ENCODE data around the gene CHDH.

CHDH gene

DNA sequence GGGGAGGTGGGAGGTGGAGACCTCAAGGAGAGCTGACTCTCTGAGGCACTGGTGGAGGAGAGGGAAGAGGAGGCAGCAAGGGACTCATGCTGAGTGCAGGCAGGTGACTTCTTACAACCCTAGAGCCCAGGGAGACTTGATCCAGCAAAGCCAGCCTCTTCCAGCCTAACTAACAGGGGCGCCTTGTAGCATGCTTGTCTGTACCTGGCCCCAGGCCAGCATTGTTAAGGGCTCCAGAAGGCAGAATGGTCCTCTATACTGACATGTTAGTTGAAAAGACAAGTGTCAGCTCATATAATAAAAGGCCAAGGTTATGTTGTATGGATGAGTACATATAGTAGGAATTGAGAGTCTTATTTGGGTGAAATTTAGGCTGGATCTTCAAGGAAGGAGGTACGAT is 65.4 kb downstream of the CHDH start:
- no peak for DNase-seq

GRCh38 chr3:53780171-53780570 is 66.0 kb downstream of the CHDH start:
- DNase-seq: no peak

DNA sequence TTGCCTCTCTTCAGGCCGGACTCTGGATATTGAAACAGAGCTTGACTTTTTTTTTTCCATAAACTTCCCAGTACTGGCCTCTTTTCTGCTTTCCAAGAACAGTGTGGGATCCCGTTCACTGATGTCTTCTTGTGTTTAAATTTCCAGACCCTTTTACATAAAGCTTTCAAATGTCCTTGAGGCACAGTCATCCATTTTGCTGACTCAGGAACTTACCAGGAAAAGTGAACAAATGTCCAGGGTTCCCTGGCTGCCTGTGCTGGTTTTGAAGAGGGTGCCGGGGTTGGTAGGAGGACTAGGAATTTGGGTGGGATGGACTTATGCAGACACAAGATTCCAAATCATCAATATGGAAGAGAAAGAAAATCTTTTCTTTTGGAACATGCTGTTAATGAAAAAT is 68.1 kb downstream of the CHDH start:
- DNase-seq: no peak

DNA sequence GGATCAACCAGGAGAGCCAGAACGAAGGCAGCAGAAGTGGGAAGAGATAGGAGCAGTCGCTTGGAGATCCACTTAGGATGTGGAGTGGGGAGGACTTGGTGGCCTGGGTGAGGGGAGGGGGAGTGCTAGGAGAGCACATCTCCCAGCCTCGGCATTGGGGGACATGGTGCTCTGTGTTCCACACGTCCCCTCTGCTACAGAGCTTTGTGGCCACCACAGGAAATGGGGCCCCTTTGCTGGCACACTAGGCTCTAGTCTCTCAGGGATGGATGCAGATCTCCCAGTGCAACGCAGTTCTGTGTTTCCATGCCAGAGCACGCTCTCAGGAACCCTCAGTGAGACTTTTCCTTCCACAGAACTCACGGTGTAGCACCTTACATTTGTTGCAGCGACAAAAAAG is 68.8 kb downstream of the CHDH start:
- DNase-seq: no peak

DNA sequence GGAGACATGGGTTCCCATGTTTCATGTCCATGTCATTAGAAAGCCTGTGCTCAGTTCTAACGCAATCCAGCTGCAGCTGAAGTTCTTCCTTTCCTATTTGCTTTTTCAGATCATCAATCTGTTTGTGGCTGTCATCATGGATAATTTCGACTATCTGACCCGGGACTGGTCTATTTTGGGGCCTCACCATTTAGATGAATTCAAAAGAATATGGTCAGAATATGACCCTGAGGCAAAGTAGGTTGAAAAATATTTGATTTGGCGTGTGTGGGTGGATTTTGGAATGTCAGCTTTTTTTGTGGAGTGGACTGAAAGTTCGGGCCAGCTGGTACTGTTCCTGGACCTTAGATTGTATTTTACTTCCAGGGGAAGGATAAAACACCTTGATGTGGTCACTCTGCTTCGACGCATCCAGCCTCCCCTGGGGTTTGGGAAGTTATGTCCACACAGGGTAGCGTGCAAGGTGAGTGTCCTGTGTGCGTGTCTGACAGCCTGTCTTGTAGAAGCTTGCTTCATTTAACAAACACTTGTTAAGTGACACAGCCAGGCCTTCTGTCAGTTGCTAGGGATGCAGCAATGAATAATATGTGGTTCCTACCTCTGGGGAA is 69.6 kb downstream of the CHDH start:
- DNase-seq: no peak

DNA sequence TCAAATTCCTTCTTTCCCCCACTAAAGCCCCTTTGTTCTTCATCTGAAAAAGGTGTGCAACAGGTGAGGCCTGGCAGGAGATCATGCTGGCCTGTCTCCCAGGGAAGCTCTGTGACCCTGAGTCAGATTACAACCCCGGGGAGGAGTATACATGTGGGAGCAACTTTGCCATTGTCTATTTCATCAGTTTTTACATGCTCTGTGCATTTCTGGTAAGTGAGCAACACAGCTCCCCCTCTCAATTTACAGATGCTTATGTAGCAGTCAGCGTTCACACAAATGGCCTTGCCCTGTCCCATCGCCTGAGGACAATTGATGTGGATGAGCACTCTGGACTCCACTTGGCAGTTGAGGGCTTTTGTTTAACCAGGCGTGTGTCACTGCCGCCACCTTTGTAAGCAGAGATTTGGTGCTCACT is 70.4 kb downstream of the CHDH start:
- DNase-seq: no peak

DNA sequence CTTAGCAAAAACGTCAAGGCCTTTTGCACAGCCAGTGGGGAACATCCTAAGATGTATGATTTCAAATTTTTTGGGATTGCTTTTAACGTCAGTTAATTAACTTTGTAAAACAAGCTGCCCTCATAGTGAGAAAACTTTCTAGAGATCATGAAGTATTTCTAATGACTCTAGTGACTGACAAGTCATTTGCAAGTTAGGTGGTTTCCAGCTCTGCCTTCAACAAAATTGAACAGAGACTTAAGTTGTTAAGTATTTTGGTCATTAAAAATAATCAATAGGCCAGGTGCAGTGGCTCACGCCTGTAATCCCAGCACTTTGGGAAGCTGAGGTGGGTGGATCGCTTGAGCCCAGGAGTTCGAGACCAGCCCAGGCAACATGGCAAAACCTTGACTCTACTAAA is 71.2 kb downstream of the CHDH start:
- no peak for DNase-seq

DNA sequence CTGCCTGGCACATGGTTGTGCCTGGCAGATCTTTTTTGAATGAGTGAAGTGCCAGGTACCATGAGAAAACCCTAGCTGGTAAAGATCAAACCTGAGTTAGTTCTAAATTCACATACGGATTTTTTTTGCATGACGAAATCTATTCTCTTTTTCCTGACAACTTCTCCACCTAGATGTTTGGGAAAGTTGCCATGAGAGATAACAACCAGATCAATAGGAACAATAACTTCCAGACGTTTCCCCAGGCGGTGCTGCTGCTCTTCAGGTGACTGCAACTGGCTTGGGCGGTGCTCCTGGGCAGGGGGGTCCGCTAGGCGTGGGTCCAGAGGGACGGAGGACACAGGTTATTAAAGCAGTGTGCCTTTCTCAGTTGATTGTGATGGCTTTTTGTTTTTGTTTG is 71.8 kb downstream of the CHDH start:
- no peak for DNase-seq

DNA sequence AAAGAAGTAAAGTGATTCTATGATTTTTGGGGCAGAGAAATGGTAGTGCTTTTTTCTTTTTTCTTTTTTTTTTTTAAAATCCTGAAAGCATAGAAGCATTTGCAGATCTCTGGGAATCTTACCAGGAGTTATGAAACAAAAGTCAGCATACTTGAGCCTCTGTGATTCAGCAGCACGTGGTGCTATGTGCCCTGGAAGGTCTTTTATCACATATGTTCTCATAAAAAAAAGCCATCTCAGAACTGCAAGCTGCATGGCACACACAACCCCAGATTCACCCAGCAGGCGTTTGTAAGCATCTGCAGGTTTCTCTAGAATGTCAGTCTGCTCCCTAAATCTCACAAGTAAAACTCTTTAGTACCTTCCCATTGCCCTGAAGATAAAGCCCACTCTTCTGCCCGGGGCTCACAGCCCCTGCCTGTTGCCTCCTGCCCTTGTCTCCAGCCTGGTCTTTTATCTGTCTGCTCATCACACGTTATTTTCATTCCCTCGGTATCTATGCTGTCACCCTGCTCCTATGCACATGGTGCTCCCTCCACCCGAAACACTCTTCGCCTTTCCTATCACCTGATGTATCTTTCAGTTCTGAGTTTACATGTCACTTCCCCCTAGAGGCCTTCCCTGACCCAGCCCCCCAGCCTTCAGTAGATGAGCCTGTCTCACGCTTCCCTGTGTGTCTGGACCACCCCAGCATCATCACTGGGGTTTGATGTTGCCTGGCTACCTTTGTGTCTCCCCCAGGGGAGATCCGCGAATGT is 72.4 kb downstream of the CHDH start:
- no peak for DNase-seq

DNA sequence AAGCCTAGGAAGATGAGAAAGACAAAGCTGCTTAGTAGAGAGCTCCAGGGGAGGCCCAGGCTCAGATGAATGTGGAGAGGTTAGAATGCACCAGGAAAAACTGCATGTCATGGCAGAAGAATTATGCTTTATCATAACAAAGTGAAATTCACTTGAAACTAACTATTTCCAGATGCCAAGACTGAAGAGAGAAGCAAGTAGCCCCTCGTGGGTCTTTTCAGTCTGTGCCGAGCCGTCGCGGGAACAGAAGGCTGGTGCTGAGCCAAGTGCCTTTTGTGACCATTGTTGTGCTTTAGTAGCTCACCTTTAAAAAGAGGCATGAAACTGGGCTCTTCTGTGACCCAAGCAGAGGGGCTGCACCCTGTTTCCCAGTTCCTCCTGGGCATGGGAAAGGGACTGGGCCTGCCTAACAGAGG is 73.2 kb downstream of the CHDH start:
- no peak for DNase-seq

GRCh38 chr3:53772562-53772961 is 73.7 kb downstream of the CHDH start:
- no peak for DNase-seq

- DNase-seq: no peak
These were observed 77.5 kb downstream of the CHDH start for GRCh38 chr3:53768478-53769459.

- no peak for DNase-seq
These were observed 79.5 kb downstream of the CHDH start for GRCh38 chr3:53766706-53767105.

DNA sequence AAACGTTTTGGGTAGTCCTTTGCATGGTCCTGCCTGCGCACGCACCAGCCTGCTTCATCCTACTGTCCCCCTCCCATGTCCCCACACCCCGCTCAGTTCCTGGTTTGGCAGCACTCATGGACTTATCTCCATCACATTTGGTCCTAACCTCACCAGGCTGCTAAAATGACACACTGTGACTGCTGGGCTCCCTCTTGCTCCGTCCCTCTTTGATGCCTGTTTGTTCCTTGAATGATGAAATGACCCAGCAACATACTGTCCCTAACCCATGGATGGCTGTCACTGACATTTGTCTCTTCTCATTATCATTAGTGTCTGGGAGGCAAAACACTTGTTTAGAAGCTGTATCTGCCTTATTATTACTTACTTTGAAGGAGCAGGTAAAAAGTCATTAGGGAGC is 80.5 kb downstream of the CHDH start:
- DNase-seq: no peak

GRCh38 chr3:53764026-53764775 is 82.0 kb downstream of the CHDH start:
- no peak for DNase-seq

GRCh38 chr3:53763353-53763752 is 82.9 kb downstream of the CHDH start:
- DNase-seq: no peak

All from NCI-H1436 (cell line).